Gastrocnemius medialis (tissue), 4 donors: Measurements from ENCODE around the gene YPEL5.

Source experiments
- CTCF ChIP-seq, 5 experiments: fragments of 450-650 bp in 3 of 5; fragments of 200-600 bp in 2 of 5; sonication (generic) in 2 of 5; IDR thresholded peaks in 4 of 5; conservative IDR thresholded peaks in 1 of 5; 1 replicate in 4 of 5; 2 replicates in 1 of 5; pipeline ENCODE4 v1.5.1; 2016 to 2019; ENCODE audit warnings: antibody characterized with exemption in 5 of 5, mild to moderate bottlenecking in 3 of 5, moderate library complexity in 3 of 5
- POLR2A ChIP-seq, 2 donors: fragments of 450-650 bp; IDR thresholded peaks; one replicate each; pipeline ENCODE4 v1.6.1; 2017; ENCODE audit warnings: antibody characterized with exemption in 2 of 2, mild to moderate bottlenecking in 2 of 2, moderate library complexity in 2 of 2

DNA sequence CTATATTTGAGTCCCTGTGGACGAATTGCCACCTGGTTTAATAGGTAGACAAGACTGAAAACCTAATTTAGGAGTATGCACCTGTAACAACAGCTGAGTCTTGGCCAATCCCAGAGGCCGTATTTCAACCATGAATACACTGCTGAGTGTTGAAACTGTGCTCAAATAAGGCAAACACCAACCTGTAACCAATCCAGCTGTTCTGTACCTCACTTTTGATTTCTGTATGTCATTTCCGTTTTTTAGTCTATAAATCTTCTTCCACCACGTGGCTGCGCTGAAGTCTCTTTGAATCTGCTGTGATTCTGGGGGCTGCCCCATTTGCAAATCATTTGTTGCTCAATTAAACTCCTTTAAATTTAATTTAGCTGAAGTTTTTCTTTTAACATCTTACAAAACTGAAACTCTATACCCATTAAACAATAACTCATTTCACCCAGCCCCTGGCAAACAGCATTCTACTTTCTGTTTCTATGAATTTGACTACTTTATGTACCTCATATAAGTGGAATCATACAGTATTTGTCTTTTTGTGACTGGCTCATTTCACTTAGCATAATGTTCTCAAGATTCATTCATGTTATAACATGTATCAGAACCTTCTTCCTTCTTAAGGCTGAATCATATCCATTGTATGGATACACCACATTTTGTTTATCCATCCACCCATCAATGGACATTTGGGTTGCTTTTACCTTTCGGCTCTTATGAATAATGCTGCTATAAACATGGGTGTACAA is 7.5 kb upstream of the YPEL5 start:
- TF ChIP-seq POLR2A (IDR thresholded peaks at IDR 0.05) (no peak), CTCF (IDR thresholded peaks at IDR 0.05 in 4 of 5, conservative IDR thresholded peaks at IDR 0.05 in 1 of 5) (no peak)
